Measurements from ENCODE around the gene AK8.

The AK8 gene

DNA sequence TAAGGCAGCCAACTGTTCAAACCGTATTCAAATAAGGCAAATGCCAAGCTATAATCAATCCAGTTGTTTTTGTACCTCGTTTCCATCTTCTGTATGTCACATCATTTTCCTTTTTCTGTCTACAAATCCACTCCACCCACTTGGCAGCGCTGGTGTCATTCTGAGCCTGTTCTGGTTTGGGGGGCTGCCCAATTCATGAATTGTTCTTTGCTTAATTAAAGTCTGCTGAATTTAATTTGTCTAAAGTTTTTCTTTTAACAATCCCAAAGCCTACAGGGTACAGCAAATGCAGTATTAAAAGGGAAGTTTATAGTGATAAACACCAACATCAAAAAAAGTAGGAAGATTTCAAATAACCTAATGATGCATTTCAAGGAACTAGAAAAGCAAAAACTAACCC, 114.5 kb downstream of the AK8 start:
- TF ChIP-seq, protein P1, sequence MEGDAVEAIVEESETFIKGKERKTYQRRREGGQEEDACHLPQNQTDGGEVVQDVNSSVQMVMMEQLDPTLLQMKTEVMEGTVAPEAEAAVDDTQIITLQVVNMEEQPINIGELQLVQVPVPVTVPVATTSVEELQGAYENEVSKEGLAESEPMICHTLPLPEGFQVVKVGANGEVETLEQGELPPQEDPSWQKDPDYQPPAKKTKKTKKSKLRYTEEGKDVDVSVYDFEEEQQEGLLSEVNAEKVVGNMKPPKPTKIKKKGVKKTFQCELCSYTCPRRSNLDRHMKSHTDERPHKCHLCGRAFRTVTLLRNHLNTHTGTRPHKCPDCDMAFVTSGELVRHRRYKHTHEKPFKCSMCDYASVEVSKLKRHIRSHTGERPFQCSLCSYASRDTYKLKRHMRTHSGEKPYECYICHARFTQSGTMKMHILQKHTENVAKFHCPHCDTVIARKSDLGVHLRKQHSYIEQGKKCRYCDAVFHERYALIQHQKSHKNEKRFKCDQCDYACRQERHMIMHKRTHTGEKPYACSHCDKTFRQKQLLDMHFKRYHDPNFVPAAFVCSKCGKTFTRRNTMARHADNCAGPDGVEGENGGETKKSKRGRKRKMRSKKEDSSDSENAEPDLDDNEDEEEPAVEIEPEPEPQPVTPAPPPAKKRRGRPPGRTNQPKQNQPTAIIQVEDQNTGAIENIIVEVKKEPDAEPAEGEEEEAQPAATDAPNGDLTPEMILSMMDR (IDR thresholded peaks at IDR 0.05; ENCODE audit: extremely low read depth, insufficient read depth, missing control alignments): no peak
- in situ Hi-C loops (cut with MboI; ENCODE audit: low pct_unique_long_range_greater_than_20kb, low sequenced_read_pairs, unreplicated experiment): no loop called here
- no peak for DNase-seq (ENCODE audit: low spot score)

DNA sequence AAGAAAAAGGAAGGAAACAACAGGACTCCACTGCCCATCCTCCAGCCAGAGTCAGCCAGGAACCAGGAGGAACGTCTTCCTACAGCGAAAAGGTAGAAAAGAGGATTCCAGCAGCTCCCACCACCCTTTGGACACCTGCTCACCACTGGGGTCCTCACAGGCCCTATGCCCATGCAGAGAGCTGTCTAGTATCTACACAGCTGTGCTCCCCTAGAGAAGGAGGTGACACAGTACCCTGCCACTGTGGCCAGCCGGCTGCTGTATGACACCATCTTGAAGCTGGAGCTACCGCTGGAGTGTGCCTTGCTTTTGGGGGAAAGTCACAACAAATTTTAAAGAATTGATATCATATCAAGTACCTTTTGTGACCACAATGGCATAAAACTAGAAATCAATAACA, 115.2 kb downstream of the AK8 start:
- TF ChIP-seq, protein P1 (IDR thresholded peaks at IDR 0.05; ENCODE audit: extremely low read depth, insufficient read depth, missing control alignments): no peak
- DNase-seq (ENCODE audit: low spot score): no peak
- in situ Hi-C loops (cut with MboI; ENCODE audit: low pct_unique_long_range_greater_than_20kb, low sequenced_read_pairs, unreplicated experiment): no loop called here

DNA sequence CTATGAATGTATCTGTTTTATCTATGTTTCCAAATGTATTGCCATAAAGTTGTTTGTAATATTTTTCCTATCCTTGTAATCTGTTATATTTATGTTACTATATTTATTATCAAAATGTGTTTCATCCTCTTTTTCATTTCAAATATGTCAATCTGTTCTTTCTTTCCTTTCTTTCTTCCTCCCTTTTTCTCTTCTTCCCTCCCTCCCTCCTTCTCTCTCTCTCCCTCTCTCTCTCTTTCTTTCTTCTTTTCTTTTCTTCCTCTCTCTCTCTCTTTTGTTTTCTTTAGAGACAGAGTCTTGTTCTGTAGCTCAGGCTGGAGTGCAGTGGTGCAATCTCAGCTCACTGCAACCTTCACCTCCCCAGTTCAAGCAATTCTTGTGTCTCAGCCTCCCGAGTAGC, 116.5 kb downstream of the AK8 start:
- DNase-seq (ENCODE audit: low spot score): no peak
- in situ Hi-C loops (cut with MboI; ENCODE audit: low pct_unique_long_range_greater_than_20kb, low sequenced_read_pairs, unreplicated experiment): no loop called here

DNA sequence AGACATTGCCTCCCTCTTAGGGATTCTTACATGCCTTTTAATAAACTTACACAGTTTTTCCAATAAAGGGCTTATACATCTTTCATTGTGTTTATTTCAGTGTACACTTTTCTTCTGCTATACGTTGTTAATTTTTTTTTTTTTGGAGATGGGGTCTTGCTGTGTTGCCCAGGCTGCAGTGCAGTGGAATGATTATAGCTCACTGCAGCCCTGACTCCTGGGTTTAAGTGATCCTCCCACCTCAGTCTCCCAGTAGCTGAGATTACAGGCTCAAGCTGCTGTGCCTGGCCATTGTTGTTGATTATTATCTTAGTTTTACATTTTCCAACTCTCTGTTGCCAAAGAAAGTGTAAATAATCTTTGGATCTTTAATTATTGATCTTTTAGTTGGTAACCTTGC, 118.0 kb downstream of the AK8 start:
- in situ Hi-C loops (cut with MboI; ENCODE audit: low pct_unique_long_range_greater_than_20kb, low sequenced_read_pairs, unreplicated experiment): no loop called here
- no peak for DNase-seq (ENCODE audit: low spot score)
- TF ChIP-seq, protein P1 (IDR thresholded peaks at IDR 0.05; ENCODE audit: extremely low read depth, insufficient read depth, missing control alignments): no peak

More for the DNA sequence above, 116.5 kb downstream of the AK8 start:
- TF ChIP-seq, protein P1 (IDR thresholded peaks at IDR 0.05; ENCODE audit: extremely low read depth, insufficient read depth, missing control alignments): no peak

DNA sequence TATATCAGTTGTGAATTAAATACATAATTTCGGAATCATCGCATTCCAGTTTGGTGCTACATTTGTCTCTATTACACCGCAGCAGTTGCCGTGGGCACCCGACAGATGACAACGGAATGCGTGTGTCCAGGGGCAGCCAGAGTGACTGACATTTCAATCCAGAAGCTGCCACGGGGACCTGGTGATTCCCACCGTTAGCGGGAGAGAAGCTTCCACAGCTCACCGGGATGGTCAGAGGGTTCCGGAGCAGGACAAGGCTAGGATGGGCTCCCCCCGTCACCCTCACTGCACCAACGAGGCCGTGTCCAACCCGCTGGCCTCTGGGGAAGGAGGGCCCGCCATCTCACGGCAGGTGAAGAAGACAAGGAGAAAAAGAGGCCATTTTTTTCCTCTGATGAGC, 121.1 kb downstream of the AK8 start:
- DNase-seq (ENCODE audit: low spot score): no peak
- in situ Hi-C loops (cut with MboI; ENCODE audit: low pct_unique_long_range_greater_than_20kb, low sequenced_read_pairs, unreplicated experiment): no loop called here
- TF ChIP-seq, protein P1 (IDR thresholded peaks at IDR 0.05; ENCODE audit: extremely low read depth, insufficient read depth, missing control alignments): no peak

DNA sequence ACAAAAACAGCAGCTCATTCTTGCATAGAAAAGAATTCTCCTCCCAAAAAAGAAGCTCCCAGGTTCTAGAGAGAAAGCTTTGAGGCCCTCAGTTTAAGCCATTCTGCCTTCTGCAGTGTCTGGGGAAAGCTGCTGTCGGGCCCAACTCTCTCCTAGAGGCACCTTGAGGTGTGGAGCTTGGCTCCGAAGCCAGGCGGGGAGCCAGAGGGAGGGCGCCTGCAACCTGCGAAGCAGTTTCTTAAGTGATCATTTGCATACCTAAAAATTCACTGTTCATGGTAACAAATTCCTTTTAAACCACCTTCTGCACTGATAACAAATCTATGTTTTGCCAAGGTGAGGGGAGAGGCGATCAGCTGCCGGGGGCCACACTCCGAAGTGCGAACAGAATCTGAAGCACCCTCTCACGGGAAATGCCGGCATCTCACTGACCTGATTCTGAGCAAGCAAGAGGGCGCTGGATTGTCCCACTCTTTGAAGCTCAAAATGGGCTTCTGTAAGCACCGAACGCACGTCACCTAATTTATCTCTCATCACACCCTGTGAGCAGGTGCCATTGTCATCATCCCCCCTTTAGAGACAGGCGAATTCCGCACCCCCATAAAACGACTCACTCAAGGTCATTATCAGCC, 121.8 kb downstream of the AK8 start:
- TF ChIP-seq, protein P1 (IDR thresholded peaks at IDR 0.05; ENCODE audit: extremely low read depth, insufficient read depth, missing control alignments): no peak
- DNase-seq (ENCODE audit: low spot score): no peak
- in situ Hi-C loops (cut with MboI; ENCODE audit: low pct_unique_long_range_greater_than_20kb, low sequenced_read_pairs, unreplicated experiment): no loop called here

Measured in GM13977 (cell line).